HUES48 (cell line): ENCODE data around the gene STX3.

ENCODE experiments used
- H3K27ac ChIP-seq: one replicate; pipeline ENCODE4 v1.7.0; 2013; ENCODE audit warnings: low read depth, low read length, inconsistent platforms
- H3K27me3 ChIP-seq: 2 replicates; pipeline ENCODE4 v1.6.1; 2013; ENCODE audit warnings: mild to moderate bottlenecking, low read length; ENCODE audit not compliant: control insufficient read depth, insufficient read depth
- H3K36me3 ChIP-seq: 2 replicates; pipeline ENCODE4 v1.6.1; 2013; ENCODE audit warnings: low read length; ENCODE audit not compliant: control insufficient read depth, insufficient read depth
- H3K4me1 ChIP-seq: 2 replicates; pipeline ENCODE4 v1.6.1; 2013; ENCODE audit warnings: mild to moderate bottlenecking, low read length; ENCODE audit not compliant: control insufficient read depth, insufficient read depth
- H3K4me3 ChIP-seq: 2 replicates; pipeline ENCODE4 v1.5.1; 2013; ENCODE audit warnings: mild to moderate bottlenecking, low read depth, low read length
- H3K9ac ChIP-seq: 2 replicates; pipeline ENCODE4 v1.6.1; 2013; ENCODE audit warnings: mild to moderate bottlenecking, low read depth, low read length, moderate library complexity
- H3K9me3 ChIP-seq: 2 replicates; pipeline ENCODE4 v1.6.1; 2013; ENCODE audit warnings: low read length; ENCODE audit not compliant: control insufficient read depth, insufficient read depth

STX3 gene

DNA sequence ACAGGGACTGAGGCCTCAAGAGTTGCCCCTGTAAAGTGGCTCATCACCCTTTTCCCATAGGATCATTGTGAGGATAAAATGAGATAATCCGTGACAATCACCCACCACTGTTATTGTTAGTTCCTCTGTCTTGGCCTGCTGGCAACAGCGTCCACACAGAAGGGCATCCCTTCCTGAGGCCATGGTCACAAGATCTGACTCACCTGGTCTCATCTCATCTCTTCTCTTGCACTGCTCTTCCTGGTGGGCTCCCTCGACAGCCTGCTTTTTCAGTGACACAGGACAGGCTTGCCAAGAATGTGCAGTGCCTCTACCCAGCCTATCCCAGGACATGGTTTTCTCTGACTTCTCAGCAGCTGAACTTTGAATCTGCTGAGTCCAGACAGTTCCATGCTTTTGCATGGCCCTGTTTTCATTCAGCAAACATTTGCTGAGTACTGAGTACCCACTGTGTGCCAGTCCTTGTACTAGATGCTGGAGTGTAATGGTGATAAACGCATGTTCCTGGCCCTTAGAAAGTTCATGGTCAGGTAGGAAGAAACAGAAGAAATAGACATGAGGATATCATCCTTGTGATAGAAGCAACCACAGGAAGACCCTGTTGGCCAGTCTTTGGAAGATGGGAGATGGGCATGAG lies 3.3 kb downstream of the STX3 start:
- Histone ChIP-seq H3K27ac (no peak overlapping the region), H3K4me3 (no peak overlapping the region), H3K9me3 (no peaks in the 10 kb centered on the region), H3K4me1 (peaks cover 14% of the 10 kb centered on the region), H3K36me3 (peaks cover 2% of the 10 kb centered on the region; the same call in 1 of the 2 replicates), H3K27me3 (no peaks in the 10 kb centered on the region), H3K9ac (no peak overlapping the region)

DNA sequence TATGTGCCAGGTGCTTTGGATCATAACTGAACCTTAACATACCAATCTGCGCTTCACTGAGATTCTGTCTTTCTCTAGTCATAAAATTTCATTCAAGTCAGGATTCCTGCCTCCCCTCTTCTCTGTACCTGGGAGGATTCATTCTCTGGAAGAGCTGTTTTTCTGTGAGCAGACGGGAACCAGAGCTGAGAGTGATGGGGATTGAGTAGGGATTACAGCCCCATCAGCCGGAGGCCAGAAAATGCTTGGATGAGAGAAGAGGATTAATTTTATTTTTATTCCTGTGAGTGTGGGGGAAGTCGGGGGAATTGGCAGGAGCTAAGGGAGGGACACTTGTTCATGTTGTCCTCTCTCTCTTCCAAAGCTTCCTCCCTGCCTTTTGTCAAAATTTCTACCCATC lies 4.7 kb downstream of the STX3 start:
- Histone ChIP-seq H3K9ac (no peak overlapping the region), H3K36me3 (peaks cover 2% of the 10 kb centered on the region; the same call in 1 of the 2 replicates)

DNA sequence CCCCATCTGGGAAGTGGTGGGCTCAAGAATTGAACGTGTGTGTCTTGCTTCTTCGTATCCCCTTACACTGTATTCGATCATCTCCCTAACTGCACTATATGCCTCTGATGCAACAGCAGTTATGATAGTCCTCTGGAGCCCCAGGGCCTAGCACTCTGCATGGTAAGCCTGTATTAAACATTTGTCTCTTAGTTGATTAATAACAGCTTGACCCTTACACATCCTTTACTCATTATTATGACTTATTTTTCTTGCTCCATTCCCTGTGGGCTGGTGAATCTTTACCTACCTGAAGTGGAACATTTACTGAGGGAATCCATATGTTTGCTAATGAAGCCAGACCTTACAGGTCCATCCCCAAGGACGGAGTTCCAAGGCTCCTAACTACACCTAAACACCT lies 5.6 kb downstream of the STX3 start:
- Histone ChIP-seq H3K9ac (no peak overlapping the region), H3K27ac (no peak overlapping the region), H3K9me3 (no peaks in the 10 kb centered on the region), H3K4me3 (no peak overlapping the region), H3K36me3 (peaks cover 2% of the 10 kb centered on the region; the same call in 1 of the 2 replicates), H3K4me1 (peaks cover 14% of the 10 kb centered on the region), H3K27me3 (no peaks in the 10 kb centered on the region)

More for the DNA sequence above, 4.7 kb downstream of the STX3 start:
- Histone ChIP-seq H3K9me3 (no peaks in the 10 kb centered on the region), H3K27me3 (no peaks in the 10 kb centered on the region), H3K27ac (no peak overlapping the region), H3K4me1 (peaks cover 14% of the 10 kb centered on the region), H3K4me3 (no peak overlapping the region)

DNA sequence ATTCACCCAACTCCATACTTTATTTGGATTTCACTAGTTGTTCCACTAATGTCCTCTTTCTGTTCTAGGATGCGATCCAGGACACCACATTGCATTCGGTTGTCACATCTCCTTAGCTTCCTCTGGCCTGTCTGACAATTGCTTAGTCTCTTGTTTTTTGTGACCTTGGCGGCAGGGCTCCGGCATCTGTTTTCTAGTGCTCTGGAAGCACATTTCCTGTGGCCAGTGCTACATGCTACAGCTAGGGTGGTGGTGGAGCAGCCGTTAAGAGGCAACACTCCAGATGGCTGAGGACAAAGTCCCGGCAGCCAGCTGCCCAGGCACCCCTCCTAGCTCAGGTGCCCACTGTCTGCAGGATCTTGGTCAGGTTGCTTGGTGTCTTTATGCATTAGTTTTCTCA lies 6.8 kb downstream of the STX3 start:
- Histone ChIP-seq H3K27me3 (no peaks in the 10 kb centered on the region), H3K9ac (no peak overlapping the region), H3K4me1 (0 out of 2 replicates have a peak, but pooled peaks cover 6% of the 10 kb centered on the region), H3K9me3 (no peaks in the 10 kb centered on the region), H3K36me3 (peaks cover 2% of the 10 kb centered on the region; the same call in 1 of the 2 replicates), H3K4me3 (no peak overlapping the region), H3K27ac (no peak overlapping the region)

DNA sequence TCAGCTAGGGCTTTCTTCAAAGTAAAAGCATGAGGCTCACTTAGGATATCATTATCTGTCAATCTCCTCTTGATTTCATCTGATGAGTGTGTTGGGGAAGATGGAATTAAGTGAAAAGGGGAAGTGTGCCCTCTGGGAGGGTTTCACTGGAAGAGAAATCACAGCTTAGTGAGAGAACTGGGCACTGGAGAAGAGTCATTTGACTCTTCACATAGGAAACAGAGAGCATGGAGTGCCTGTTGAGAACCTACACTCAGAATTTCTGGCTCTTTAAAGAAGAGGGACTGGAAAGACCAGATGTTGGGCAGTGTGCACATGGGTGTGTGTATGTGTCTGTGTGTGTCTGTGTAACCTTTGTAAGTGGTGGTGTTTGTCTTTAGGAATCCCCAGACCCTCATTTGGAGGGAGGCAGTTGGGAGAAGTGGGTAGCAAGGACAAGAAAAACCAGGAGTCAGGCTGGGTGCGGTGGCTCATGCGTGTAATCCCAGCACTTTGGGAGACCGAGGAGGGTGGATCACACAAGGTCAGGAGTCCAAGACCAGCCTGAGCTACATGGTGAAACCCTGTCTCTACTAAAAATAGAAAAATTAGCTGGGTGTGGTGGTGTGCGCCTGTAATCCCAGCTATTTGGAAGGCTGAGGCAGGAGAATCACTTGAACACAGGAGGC lies 10.0 kb downstream of the STX3 start:
- H3K36me3 ChIP-seq, result no peaks in the 10 kb centered on the region; the same call in 1 of the 2 replicates
- H3K9ac ChIP-seq, result no peak overlapping the region
- H3K27me3 ChIP-seq, result no peaks in the 10 kb centered on the region
- no peaks in the 10 kb centered on the region for H3K4me1 ChIP-seq
- no peak overlapping the region for H3K4me3 ChIP-seq
- no peaks in the 10 kb centered on the region for H3K9me3 ChIP-seq
- no peak overlapping the region for H3K27ac ChIP-seq

DNA sequence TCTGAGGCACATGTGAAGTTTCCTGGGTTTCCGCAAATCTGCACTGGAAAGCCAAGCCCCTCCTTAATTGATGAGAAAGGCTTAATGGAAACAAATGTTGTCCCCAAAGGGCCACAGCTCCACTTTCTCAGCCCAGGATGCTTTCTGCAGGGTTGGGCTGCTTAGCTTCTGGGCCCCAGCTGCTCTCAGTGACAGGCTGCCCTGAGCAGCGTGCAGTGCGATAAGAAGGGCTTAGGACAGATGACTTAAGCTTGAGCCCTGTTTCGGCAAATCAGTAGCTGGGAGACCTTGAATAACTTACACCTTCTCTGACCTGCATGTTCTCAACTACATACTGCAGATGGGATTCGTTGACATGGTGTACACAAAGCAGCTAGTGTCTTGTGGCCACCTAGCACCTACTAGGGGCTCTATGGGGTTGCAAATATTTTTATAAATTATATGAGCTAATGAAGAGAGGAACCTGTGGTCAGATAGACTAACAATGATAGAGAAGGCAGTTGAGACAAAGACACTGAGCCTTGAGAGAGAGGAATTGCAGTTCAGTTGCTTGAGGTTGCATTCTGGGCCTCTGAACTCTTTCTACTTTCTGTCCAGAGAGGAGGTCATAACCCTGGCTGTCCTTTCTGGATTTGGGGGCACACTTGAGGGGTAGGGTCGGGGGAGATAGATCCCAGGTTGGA lies 11.5 kb downstream of the STX3 start:
- Histone ChIP-seq H3K9ac (no peak overlapping the region), H3K9me3 (no peaks in the 10 kb centered on the region), H3K36me3 (no peaks in the 10 kb centered on the region; the same call in 1 of the 2 replicates), H3K27ac (no peak overlapping the region), H3K4me3 (no peak overlapping the region), H3K4me1 (0 out of 2 replicates have a peak, but pooled peaks cover under 1% of the 10 kb centered on the region), H3K27me3 (no peaks in the 10 kb centered on the region)

DNA sequence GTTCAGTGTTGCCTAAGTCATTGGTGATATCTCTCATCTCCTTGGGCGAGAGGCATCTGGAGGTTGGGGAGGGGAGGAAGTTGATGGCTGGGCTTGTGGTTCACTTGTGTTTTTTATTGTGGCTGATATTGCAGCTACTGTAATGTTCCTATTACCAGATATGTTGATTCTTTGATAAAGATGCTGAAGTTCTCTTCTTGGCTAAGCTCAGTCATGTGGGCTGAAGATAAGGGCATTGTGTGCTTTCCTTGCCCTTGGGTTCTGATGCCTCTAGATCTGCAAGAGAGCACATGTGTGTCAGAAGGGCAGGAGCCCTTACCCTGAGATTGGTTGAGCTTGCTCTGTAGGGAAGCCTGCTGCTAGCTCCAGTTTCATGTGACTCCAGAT lies 12.0 kb downstream of the STX3 start:
- Histone ChIP-seq H3K27me3 (no peaks in the 10 kb centered on the region), H3K27ac (no peak overlapping the region), H3K36me3 (no peaks in the 10 kb centered on the region; the same call in 1 of the 2 replicates), H3K4me1 (0 out of 2 replicates have a peak, but pooled peaks cover 5% of the 10 kb centered on the region), H3K9me3 (no peaks in the 10 kb centered on the region), H3K4me3 (no peak overlapping the region), H3K9ac (no peak overlapping the region)

DNA sequence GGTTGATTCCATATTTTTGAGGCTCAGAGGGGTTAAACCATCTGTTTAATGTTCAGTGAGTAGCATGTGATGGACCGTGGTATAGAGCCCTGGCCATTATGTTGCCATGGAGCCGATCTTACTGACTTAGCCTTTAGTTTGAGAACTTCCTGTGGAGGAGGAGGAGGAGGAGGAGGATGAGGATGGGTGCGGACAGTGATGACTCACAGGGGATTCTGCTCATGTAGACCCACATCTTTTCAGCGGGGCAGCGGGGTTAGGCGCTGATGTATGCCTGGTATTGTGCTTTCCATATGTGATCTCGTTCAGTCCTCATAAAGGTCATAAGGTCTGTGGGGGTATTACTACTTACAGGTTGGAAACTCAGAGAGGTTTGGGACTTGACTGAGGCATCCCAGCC lies 13.9 kb downstream of the STX3 start:
- no peak overlapping the region for H3K4me3 ChIP-seq
- peaks cover 13% of the 10 kb centered on the region for H3K36me3 ChIP-seq
- no peak overlapping the region for H3K27ac ChIP-seq
- H3K27me3 ChIP-seq, result no peaks in the 10 kb centered on the region
- no peak overlapping the region for H3K9ac ChIP-seq
- 0 out of 2 replicates have a peak, but pooled peaks cover 5% of the 10 kb centered on the region for H3K4me1 ChIP-seq
- H3K9me3 ChIP-seq, result no peaks in the 10 kb centered on the region

DNA sequence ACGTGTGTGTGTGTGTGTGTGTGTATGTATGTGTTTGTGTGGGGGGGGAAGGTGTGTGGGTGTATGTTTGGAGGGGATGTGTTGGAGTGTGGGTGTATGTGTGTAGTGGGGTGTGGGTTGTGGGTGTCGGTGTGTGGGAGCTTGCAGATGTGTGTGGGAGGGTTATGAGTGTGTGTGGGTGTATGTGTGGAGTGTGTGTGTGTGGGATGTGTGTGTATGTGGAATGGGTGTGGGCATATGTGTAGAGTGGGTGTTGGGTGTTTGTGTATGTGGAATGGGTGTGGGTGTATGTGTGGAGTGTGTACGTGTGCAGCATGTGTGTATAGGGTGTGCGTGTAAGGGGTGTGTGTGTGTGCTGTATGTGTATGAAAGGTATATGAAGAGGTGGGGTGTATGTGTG lies 14.7 kb downstream of the STX3 start:
- H3K27ac ChIP-seq, result no peak overlapping the region
- no peaks in the 10 kb centered on the region for H3K27me3 ChIP-seq
- H3K9ac ChIP-seq, result no peak overlapping the region
- H3K4me3 ChIP-seq, result no peak overlapping the region
- peaks cover 18% of the 10 kb centered on the region for H3K36me3 ChIP-seq
- H3K9me3 ChIP-seq, result no peaks in the 10 kb centered on the region
- H3K4me1 ChIP-seq, result 0 out of 2 replicates have a peak, but pooled peaks cover 5% of the 10 kb centered on the region

DNA sequence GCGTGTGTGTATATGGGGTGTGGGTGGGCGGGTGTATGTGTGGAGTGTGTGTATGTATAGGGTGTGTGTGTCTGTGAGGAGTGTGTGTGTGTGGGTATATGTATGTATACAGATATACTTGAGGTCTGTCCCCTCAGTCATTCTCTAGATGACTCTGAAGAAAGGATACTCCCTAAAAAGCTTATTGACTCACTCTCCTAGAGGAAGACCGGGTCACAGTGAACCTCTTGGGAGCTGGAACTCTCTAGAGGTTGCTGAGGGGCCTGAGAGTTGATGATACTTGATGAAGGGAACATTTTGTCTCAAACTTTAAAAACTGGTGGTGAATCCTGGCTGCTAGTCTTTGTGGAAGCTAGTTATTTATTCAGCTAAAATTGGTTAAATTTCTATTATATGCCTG lies 15.1 kb downstream of the STX3 start:
- Histone ChIP-seq H3K4me3 (no peak overlapping the region), H3K4me1 (0 out of 2 replicates have a peak, but pooled peaks cover 5% of the 10 kb centered on the region)

DNA sequence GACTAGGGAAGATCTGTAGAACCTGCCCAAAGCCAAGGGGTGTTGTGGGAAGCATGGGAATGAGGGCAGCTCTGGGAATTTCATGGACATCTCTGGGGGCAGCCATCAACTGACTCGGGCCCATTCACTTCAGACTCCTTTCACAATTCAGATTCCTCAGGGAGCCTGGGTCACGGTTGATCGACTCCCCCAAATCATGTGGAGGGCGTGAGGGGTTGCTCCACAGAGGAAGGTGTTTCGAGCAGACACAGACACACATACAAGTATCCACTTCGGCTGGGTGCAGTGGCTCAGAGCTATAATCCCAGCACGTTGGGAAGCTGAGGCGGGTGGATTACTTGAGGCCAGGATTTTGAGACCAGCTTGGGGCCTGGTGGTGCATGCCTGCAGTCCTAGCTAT lies 15.7 kb downstream of the STX3 start:
- Histone ChIP-seq H3K4me1 (0 out of 2 replicates have a peak, but pooled peaks cover 5% of the 10 kb centered on the region), H3K4me3 (no peak overlapping the region), H3K27me3 (no peaks in the 10 kb centered on the region), H3K36me3 (peaks cover 28% of the 10 kb centered on the region), H3K9ac (no peak overlapping the region), H3K9me3 (no peaks in the 10 kb centered on the region), H3K27ac (no peak overlapping the region)

More for the DNA sequence above, 15.1 kb downstream of the STX3 start:
- Histone ChIP-seq H3K27ac (no peak overlapping the region), H3K27me3 (no peaks in the 10 kb centered on the region), H3K9me3 (no peaks in the 10 kb centered on the region), H3K36me3 (peaks cover 23% of the 10 kb centered on the region), H3K9ac (no peak overlapping the region)
